Measurements from ENCODE around the gene SARDH.

Gene SARDH

GRCh38 chr9:133737774-133738639, at the start of gene SARDH:
TSS of gene SARDH (minus strand) at chr9:133738352. CDS start at chr9:133734173, 4,179 bp downstream.
- TF ChIP-seq, protein P1, sequence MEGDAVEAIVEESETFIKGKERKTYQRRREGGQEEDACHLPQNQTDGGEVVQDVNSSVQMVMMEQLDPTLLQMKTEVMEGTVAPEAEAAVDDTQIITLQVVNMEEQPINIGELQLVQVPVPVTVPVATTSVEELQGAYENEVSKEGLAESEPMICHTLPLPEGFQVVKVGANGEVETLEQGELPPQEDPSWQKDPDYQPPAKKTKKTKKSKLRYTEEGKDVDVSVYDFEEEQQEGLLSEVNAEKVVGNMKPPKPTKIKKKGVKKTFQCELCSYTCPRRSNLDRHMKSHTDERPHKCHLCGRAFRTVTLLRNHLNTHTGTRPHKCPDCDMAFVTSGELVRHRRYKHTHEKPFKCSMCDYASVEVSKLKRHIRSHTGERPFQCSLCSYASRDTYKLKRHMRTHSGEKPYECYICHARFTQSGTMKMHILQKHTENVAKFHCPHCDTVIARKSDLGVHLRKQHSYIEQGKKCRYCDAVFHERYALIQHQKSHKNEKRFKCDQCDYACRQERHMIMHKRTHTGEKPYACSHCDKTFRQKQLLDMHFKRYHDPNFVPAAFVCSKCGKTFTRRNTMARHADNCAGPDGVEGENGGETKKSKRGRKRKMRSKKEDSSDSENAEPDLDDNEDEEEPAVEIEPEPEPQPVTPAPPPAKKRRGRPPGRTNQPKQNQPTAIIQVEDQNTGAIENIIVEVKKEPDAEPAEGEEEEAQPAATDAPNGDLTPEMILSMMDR (IDR thresholded peaks at IDR 0.05; ENCODE audit: borderline replicate concordance, control extremely low read depth, extremely low read depth, insufficient read depth, missing control alignments) = no peak
- in situ Hi-C loops (cut with MboI; ENCODE audit: low sequenced_read_pairs, unreplicated experiment) = loop anchor here (25.0 kb wide), 1 partner anchor 201 kb away; the partner anchor contains the start of gene ADAMTSL2
- peak; percentile 85 for DNase-seq (ENCODE audit: low spot score)

- peak; percentile 97 for DNase-seq (ENCODE audit: low spot score)
- in situ Hi-C loops (cut with MboI; ENCODE audit: low sequenced_read_pairs, unreplicated experiment) = loop anchor here (10.0 kb wide), 1 partner anchor 207 kb away; the partner anchor contains the start of gene VAV2
- TF ChIP-seq, protein P1 (IDR thresholded peaks at IDR 0.05; ENCODE audit: borderline replicate concordance, control extremely low read depth, extremely low read depth, insufficient read depth, missing control alignments) = no peak
These were observed 49.5 kb upstream of the SARDH start for GRCh38 chr9:133787754-133788025.

DNA sequence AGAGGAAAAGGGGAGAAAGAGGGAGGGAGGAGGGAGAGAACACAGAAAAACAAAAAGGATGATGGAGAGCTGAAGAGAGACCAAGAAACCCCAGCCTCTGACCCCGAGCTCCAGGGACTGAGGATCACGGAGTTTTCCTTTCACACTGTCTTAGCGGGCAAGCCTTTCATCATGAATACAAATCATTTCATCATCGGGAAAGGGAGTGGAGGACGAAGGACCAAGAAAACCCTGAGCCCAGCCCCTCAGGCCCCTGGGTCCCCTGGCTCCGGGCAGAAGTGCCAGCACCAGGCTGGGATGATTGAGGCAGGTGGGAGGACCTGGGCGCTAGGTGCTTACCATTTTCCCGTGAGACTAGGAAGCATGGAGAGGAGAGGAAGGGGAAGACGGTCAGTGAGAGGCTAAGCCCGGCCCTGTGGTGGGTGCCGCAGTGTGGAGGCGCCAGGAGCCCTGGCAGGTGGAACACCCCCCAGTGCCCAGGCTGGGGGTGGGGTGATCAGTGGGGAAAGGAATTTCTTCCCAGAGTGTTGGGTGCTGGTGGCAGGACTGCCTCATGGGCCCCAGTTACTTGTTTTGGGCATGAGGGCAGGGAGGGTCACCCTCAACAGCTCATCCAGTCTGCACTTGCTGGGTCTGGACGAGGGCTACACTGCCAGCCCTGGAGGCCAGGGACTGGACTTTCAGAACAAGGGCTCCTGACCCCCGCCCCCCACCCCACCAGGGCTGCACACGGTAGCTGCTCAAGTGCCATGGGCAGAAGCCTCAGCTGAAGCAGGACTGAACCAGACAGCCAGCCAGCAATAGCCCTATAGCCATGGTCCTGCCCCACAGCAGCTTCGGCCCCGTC, 49.0 kb upstream of the SARDH start:
- in situ Hi-C loops (cut with MboI; ENCODE audit: low sequenced_read_pairs, unreplicated experiment) = loop anchor here (10.0 kb wide), 1 partner anchor 208 kb away; the partner anchor contains the start of gene VAV2
- TF ChIP-seq, protein P1 (IDR thresholded peaks at IDR 0.05; ENCODE audit: borderline replicate concordance, control extremely low read depth, extremely low read depth, insufficient read depth, missing control alignments) = no peak
- DNase-seq (ENCODE audit: low spot score) = no peak

DNA sequence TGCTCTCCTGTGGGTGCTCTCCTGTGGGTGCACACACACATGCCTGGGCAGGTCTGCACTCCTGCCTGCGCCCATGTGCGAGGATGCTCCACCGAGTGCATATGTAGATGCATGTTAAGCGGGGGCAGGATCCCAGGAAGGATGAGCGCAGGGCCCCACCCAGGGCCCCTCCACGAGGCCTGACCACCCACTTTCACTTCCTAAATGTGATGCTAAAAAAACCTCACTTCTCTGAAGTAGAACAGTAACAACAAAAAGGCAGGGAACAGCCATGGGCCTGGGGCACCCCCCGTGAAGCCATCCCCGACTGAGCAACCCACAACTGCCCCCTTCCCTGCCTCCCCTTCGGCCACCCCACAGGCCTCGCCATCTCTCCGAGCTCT, 48.2 kb upstream of the SARDH start:
- peak; percentile 79 for DNase-seq (ENCODE audit: low spot score)
- TF ChIP-seq, protein P1 (IDR thresholded peaks at IDR 0.05; ENCODE audit: borderline replicate concordance, control extremely low read depth, extremely low read depth, insufficient read depth, missing control alignments) = no peak
- in situ Hi-C loops (cut with MboI; ENCODE audit: low sequenced_read_pairs, unreplicated experiment) = loop anchor here (10.0 kb wide), 1 partner anchor 208 kb away; the partner anchor contains the start of gene VAV2

DNA sequence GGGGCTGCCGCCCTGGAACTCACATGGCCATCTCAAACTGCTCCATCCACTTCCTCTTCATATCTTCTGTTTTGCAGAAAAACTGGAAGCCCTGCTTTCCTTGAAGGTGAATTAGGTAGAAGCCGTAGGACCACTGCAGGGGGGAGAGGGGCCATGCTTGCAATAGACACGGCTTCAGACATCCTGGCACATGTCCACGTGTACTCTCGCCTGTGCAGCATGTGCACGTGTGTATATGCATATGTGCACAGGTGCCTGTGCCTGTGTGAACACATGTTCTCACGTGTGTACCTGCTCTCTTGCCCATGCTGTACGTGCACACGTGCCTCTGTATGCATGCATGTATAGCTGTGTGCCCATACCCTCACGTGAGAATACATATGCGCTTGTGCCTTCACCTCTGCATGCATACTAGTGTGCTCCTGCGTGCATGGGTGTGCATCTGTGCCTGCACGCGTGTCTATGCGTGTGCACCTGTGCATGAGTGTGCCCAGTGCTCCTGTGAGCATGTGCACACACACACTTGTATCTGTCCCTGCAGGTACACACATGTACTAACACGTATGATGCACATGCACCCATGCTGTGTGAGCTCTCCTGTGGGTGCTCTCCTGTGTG, 47.7 kb upstream of the SARDH start:
- in situ Hi-C loops (cut with MboI; ENCODE audit: low sequenced_read_pairs, unreplicated experiment) = loop anchor here (10.0 kb wide), 1 partner anchor 209 kb away; the partner anchor contains the start of gene VAV2
- DNase-seq (ENCODE audit: low spot score) = no peak

More for the DNA sequence above, 47.7 kb upstream of the SARDH start:
- TF ChIP-seq, protein P1 (IDR thresholded peaks at IDR 0.05; ENCODE audit: borderline replicate concordance, control extremely low read depth, extremely low read depth, insufficient read depth, missing control alignments) = no peak

All from GM13976 (cell line).